HCT116 (cell line): ENCODE data around the gene ZNF148. TPM values are rescaled to one million over a fixed set of nuclear protein-coding genes. Genes with fewer than 3 reads are reported as not detected.

Experiments used
- ATAC-seq: fragments of 200-7000 bp; cut with Tn5 transposase; 2 replicates; pipeline ENCODE4 v1.9.1; 2020; ENCODE audit warnings: mild to moderate bottlenecking, moderate library complexity
- BruUV-seq: library from RNA; stranded (reverse); fragments of 400-500 nt; replicated peaks from 2 replicates; lab custom pipeline; 2021; lab: Mats Ljungman, UMichigan
- CTCF ChIA-PET: fragments of 300-600 bp; sonication (Branson Sonifier 250); formaldehyde crosslinking; loops from one replicate; lab custom pipeline; 2021; ENCODE audit warnings: antibody characterized with exemption; lab: Charles Lee
- POLR2A ChIA-PET: fragments of 300-600, 350-600 bp; sonication (Branson Sonifier 250); formaldehyde crosslinking; loops from one replicate; lab custom pipeline; 2021; ENCODE audit warnings: antibody characterized with exemption; lab: Charles Lee
- RAD21 ChIA-PET, 2 experiments: fragments of 300-600 bp; sonication (Branson Sonifier 250); formaldehyde crosslinking; loops; one replicate each; lab custom pipeline; 2023; ENCODE audit warnings: low total read pairs in 2 of 2; ENCODE audit not compliant: uncharacterized antibody in 2 of 2, unreplicated experiment in 2 of 2, low non-redundant PET in 1 of 2; lab: Charles Lee
- DNase-seq: peaks from one replicate; pipeline ENCODE4 v3.0.0-alpha.2; 2010; ENCODE audit warnings: low read depth, low spot score
- H2AFZ ChIP-seq: fragments of 200-600 bp; shearing (Covaris generic), sonication (generic); 2 replicates; pipeline ENCODE4 v1.6.1; 2017; ENCODE audit warnings: low read depth, mixed run types, mixed read lengths, antibody characterized with exemption, low read length; ENCODE audit not compliant: poor library complexity, severe bottlenecking
- H3K27ac ChIP-seq: 2 replicates; pipeline ENCODE4 v1.5.1; 2012; ENCODE audit warnings: low read depth, low read length
- H3K27me3 ChIP-seq: fragments of 200-600 bp; sonication (generic); 2 replicates; pipeline ENCODE4 v1.6.1; 2016; ENCODE audit warnings: mixed run types, low read length, mixed read lengths; ENCODE audit not compliant: insufficient read depth
- H3K36me3 ChIP-seq, 2 experiments: fragments of 200-500 bp in 1 of 2; fragments of 200-600 bp in 1 of 2; sonication (Bioruptor generic) in 1 of 2; sonication (generic) in 1 of 2; 2 replicates each; pipeline versions ENCODE4 v1.5.1 to v1.6.1; 2014 to 2016; ENCODE audit warnings: low read length in 2 of 2, inconsistent platforms in 1 of 2, mixed read lengths in 1 of 2, mixed run types in 1 of 2; ENCODE audit not compliant: insufficient read depth in 2 of 2, control insufficient read depth in 1 of 2
- H3K4me1 ChIP-seq, 2 experiments: fragments of 200-600 bp in 1 of 2; sonication (generic) in 1 of 2; 2 replicates each; pipeline versions ENCODE4 v1.5.1 to v1.6.1; 2012 to 2017; ENCODE audit warnings: low read length in 2 of 2, inconsistent platforms in 1 of 2, mild to moderate bottlenecking in 1 of 2, mixed read lengths in 1 of 2, mixed run types in 1 of 2, moderate library complexity in 1 of 2; ENCODE audit not compliant: insufficient read depth in 2 of 2, control insufficient read depth in 1 of 2
- H3K4me2 ChIP-seq: fragments of 200-600 bp; sonication (generic); 2 replicates; pipeline ENCODE4 v1.6.1; 2017; ENCODE audit warnings: mixed run types, low read length, mixed read lengths
- H3K4me3 ChIP-seq, 2 experiments: fragments of 200-600 bp in 1 of 2; sonication (generic) in 1 of 2; replicated peaks in 1 of 2; 2 replicates each; pipeline ENCODE4 v1.5.1; 2011 to 2016; ENCODE audit warnings: low read length in 2 of 2, control low read depth in 1 of 2, low read depth in 1 of 2, mild to moderate bottlenecking in 1 of 2, mixed read lengths in 1 of 2, mixed run types in 1 of 2
- H3K79me2 ChIP-seq: fragments of 200-600 bp; sonication (generic); 2 replicates; pipeline ENCODE4 v1.6.1; 2017; ENCODE audit warnings: mild to moderate bottlenecking, mixed run types, low read length, moderate library complexity, mixed read lengths; ENCODE audit not compliant: insufficient read depth
- H3K9ac ChIP-seq: fragments of 200-600 bp; sonication (generic); 2 replicates; pipeline ENCODE4 v1.6.1; 2016; ENCODE audit warnings: low read length, mixed read lengths
- H3K9me2 ChIP-seq: fragments of 200-600 bp; sonication (generic), shearing (Covaris generic); 2 replicates; pipeline ENCODE4 v1.6.1; 2017; ENCODE audit warnings: mixed run types, mild to moderate bottlenecking, moderate library complexity; ENCODE audit not compliant: insufficient read depth
- H3K9me3 ChIP-seq, 2 experiments: fragments of 200-500 bp in 1 of 2; fragments of 200-600 bp in 1 of 2; sonication (Bioruptor generic) in 1 of 2; sonication (generic) in 1 of 2; 2 replicates each; pipeline ENCODE4 v1.6.1; 2014 to 2017; ENCODE audit warnings: low read length in 2 of 2, mixed read lengths in 2 of 2, inconsistent platforms in 1 of 2, low read depth in 1 of 2, mild to moderate bottlenecking in 1 of 2, mixed run types in 1 of 2, moderate library complexity in 1 of 2; ENCODE audit not compliant: control insufficient read depth in 1 of 2, insufficient read depth in 1 of 2
- H4K20me1 ChIP-seq: fragments of 200-600 bp; sonication (generic), shearing (Covaris generic); 2 replicates; pipeline ENCODE4 v1.6.1; 2017; ENCODE audit warnings: mixed run types, mild to moderate bottlenecking, moderate library complexity; ENCODE audit not compliant: insufficient read depth
- CTCF ChIP-seq, 3 experiments: fragments of 200-600 bp in 1 of 3; sonication (generic) in 1 of 3; IDR thresholded peaks in 2 of 3; conservative IDR thresholded peaks in 1 of 3; 2 replicates each; pipeline ENCODE4 v1.5.1; 2012 to 2017; ENCODE audit warnings: low read depth in 2 of 3, low read length in 2 of 3, antibody characterized with exemption in 1 of 3, borderline replicate concordance in 1 of 3, control low read depth in 1 of 3, mild to moderate bottlenecking in 1 of 3, mixed read lengths in 1 of 3, mixed run types in 1 of 3, moderate library complexity in 1 of 3; ENCODE audit not compliant: insufficient read depth in 1 of 3
- JUND ChIP-seq: IDR thresholded peaks from 2 replicates; pipeline ENCODE4 v1.6.1; 2012
- RAD21 ChIP-seq: IDR thresholded peaks from 2 replicates; pipeline ENCODE4 v1.6.1; 2012; ENCODE audit warnings: low read depth, mild to moderate bottlenecking
- REST ChIP-seq: IDR thresholded peaks from 2 replicates; pipeline ENCODE4 v1.6.1; 2012; ENCODE audit warnings: low read depth
- ZFX ChIP-seq: fragments of 450-650 bp; IDR thresholded peaks from 2 replicates; pipeline ENCODE4 v1.6.1; 2017
- intact Hi-C: fragments of 100-400 bp; cut with micrococcal nuclease; formaldehyde crosslinking; loops from 2 replicates; pipeline ENCODE4 v1.10.0; 2022
- total RNA-seq: library from RNA; stranded (reverse); gene quantifications from one replicate; pipeline ENCODE4 v1.2.1, GENCODE V29; 2021; ENCODE audit not compliant: unreplicated experiment

The ZNF148 gene
- total RNA-seq, 1 experiment from 2014 or later = 35.0 TPM

- H3K4me2 ChIP-seq = no peak overlapping the region
- no peak overlapping the region for H3K27ac ChIP-seq
- TF ChIP-seq RAD21 (no peak), CTCF (IDR thresholded peaks at IDR 0.05 in 2 of 3, conservative IDR thresholded peaks at IDR 0.05 in 1 of 3; ENCODE audit: borderline replicate concordance in 1 of 3, insufficient read depth in 1 of 3, low read depth in 2 of 3, low read length in 2 of 3) (no peak)
- no peaks in the 10 kb centered on the region for H3K9me2 ChIP-seq
- RAD21 ChIA-PET = no interaction called here
- BruUV-seq = no TSS peak
- CTCF ChIA-PET = no interaction called here
- H3K79me2 ChIP-seq = peaks cover 8% of the 10 kb centered on the region; the same call in 1 of the 2 replicates
- ATAC-seq = no peak
- no peak overlapping the region for H3K9ac ChIP-seq
- H3K4me1 ChIP-seq = no peaks in the 10 kb centered on the region
- peaks cover 7% of the 10 kb centered on the region; the same call in 1 of the 2 replicates for H4K20me1 ChIP-seq
- H3K36me3 ChIP-seq = 0 out of 4 replicates have a peak, but pooled peaks cover 0 to 2% of the 10 kb centered on the region in 2 experiments
- H2AFZ ChIP-seq = no peak overlapping the region
- no peaks in the 10 kb centered on the region for H3K9me3 ChIP-seq
- DNase-seq = no peak
- H3K27me3 ChIP-seq = no peaks in the 10 kb centered on the region
- POLR2A ChIA-PET = no interaction called here
- intact Hi-C loops = no loop called here
- H3K4me3 ChIP-seq = no peak overlapping the region
Measured at GRCh38 chr3:125267460-125267859, 107.7 kb downstream of the ZNF148 start.

GRCh38 chr3:125266971-125267370 is 108.2 kb downstream of the ZNF148 start:
- Histone ChIP-seq H3K4me2 (no peak overlapping the region), H4K20me1 (peaks cover 7% of the 10 kb centered on the region; the same call in 1 of the 2 replicates), H3K9me3 (no peaks in the 10 kb centered on the region), H3K79me2 (peaks cover 8% of the 10 kb centered on the region; the same call in 1 of the 2 replicates), H3K4me3 (no peak overlapping the region), H3K9ac (no peak overlapping the region), H3K36me3 (0 out of 4 replicates have a peak, but pooled peaks cover 0 to 2% of the 10 kb centered on the region in 2 experiments), H2AFZ (no peak overlapping the region), H3K9me2 (no peaks in the 10 kb centered on the region), H3K4me1 (no peaks in the 10 kb centered on the region), H3K27me3 (no peaks in the 10 kb centered on the region), H3K27ac (no peak overlapping the region)
- intact Hi-C loops = no loop called here
- ChIA-PET RAD21 (no interaction called here), CTCF (no interaction called here), POLR2A (no interaction called here)
- no TSS peak for BruUV-seq
- DNase-seq = no peak
- TF ChIP-seq REST (no peak), JUND (no peak), ZFX (no peak)
- ATAC-seq = no peak
